PFSK-1 (cell line): ENCODE measurements around the gene SIDT1.

ENCODE experiments used
- POLR2AphosphoS5 ChIP-seq: IDR thresholded peaks from 2 replicates; pipeline ENCODE4 v1.6.1; 2012; ENCODE audit warnings: low read depth, mild to moderate bottlenecking, control low read depth, low read length, moderate library complexity
- TAF1 ChIP-seq: IDR thresholded peaks from 2 replicates; pipeline ENCODE4 v1.6.1; 2012; ENCODE audit warnings: low read length, control low read depth, borderline replicate concordance; ENCODE audit not compliant: insufficient read depth

DNA sequence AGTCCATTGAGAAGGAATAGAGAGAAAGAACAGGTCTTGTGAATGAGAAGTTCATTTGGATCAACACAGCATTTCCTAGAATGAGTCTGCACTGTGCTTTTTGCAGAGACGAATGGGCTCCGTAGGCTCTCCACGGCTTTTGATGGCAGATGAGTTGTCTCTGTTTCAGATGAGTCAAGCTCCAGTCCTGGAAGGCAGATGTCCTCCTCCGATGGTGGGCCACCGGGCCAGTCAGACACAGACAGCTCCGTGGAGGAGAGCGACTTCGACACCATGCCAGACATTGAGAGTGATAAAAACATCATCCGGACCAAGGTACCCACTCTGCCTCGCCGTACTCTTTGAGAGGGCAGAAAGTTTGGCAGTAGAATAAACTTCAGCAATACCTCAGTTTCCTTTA, 70.5 kb downstream of the SIDT1 start:
- TF ChIP-seq POLR2AphosphoS5 (no peak), TAF1 (no peak)
